Cardiac muscle cell (in vitro differentiated cells and primary cell): ENCODE measurements around the gene ARL6IP4. TPM values are rescaled to one million over a fixed set of nuclear protein-coding genes. Genes with fewer than 3 reads are reported as not detected.

Experiments
- DNase-seq, 2 donors: peaks; one replicate each; pipeline versions ENCODE4 v3.0.0 to v3.0.0-alpha.2; 2010 to 2017; ENCODE audit warnings: low read depth in 1 of 2, low spot score in 1 of 2
- H3K27ac ChIP-seq: fragments of 200-600 bp; sonication (generic); 2 replicates; pipeline ENCODE4 v1.5.1; 2016
- H3K27me3 ChIP-seq: fragments of 200-600 bp; sonication (generic); 2 replicates; pipeline ENCODE4 v1.6.0; 2016; ENCODE audit warnings: control low read depth
- H3K36me3 ChIP-seq: fragments of 200-600 bp; sonication (generic); 2 replicates; pipeline ENCODE4 v1.5.1; 2016; ENCODE audit warnings: control low read depth
- H3K4me1 ChIP-seq: fragments of 200-600 bp; sonication (generic); 2 replicates; pipeline ENCODE4 v1.8.1; 2017; ENCODE audit warnings: low read depth, mild to moderate bottlenecking, mixed run types
- H3K4me3 ChIP-seq: fragments of 200-600 bp; sonication (generic); 2 replicates; pipeline ENCODE4 v1.5.1; 2016; ENCODE audit warnings: mild to moderate bottlenecking
- H3K9me3 ChIP-seq: fragments of 200-600 bp; sonication (generic); 2 replicates; pipeline ENCODE4 v1.5.1; 2017; ENCODE audit warnings: low read depth, mild to moderate bottlenecking, control low read depth
- CTCF ChIP-seq: IDR thresholded peaks from 2 replicates; pipeline ENCODE4 v1.5.1; 2012; ENCODE audit warnings: low read depth, mild to moderate bottlenecking, low read length
- polyA plus RNA-seq: library from polyadenylated mRNA; unstranded; fragments of >200 nt; fragmentation: Nextera tagmentation; extraction: Ambion mirVana; gene quantifications from 2 replicates; pipeline ENCODE4 v1.2.1, GENCODE V29; 2016
- total RNA-seq: library from RNA; depleted of rRNA; stranded (reverse); fragments of >200 nt; gene quantifications from 2 replicates; pipeline ENCODE4 v1.2.3, GENCODE V29; 2016

The ARL6IP4 gene
- total and polyA plus RNA-seq, 2 experiments from 2014 or later = 253 to 323 TPM

- DNase-seq = no peak
- Histone ChIP-seq H3K27me3 (no peaks in the 10 kb centered on the region), H3K9me3 (no peaks in the 10 kb centered on the region), H3K27ac (peak overlapping the region; percentile 30), H3K4me1 (peaks cover 8% of the 10 kb centered on the region), H3K4me3 (no peak overlapping the region), H3K36me3 (no peaks in the 10 kb centered on the region)
- TF ChIP-seq CTCF = no peak
These were observed 5.1 kb downstream of the ARL6IP4 start for GRCh38 chr12:122985338-122986257.

- Histone ChIP-seq H3K4me1 (peaks cover 8% of the 10 kb centered on the region), H3K27ac (no peak overlapping the region), H3K27me3 (no peaks in the 10 kb centered on the region), H3K4me3 (no peak overlapping the region), H3K36me3 (no peaks in the 10 kb centered on the region), H3K9me3 (no peaks in the 10 kb centered on the region)
- TF ChIP-seq CTCF = no peak
- DNase-seq = no peak
These were observed 5.9 kb downstream of the ARL6IP4 start for GRCh38 chr12:122986258-122986871.

GRCh38 chr12:122987086-122987951, 6.8 kb downstream of the ARL6IP4 start:
- no peak overlapping the region for H3K27ac ChIP-seq
- H3K27me3 ChIP-seq = no peaks in the 10 kb centered on the region
- H3K4me1 ChIP-seq = no peaks in the 10 kb centered on the region
- DNase-seq = no peak
- no peak for TF ChIP-seq CTCF
- no peaks in the 10 kb centered on the region for H3K9me3 ChIP-seq
- no peaks in the 10 kb centered on the region for H3K36me3 ChIP-seq
- H3K4me3 ChIP-seq = no peak overlapping the region

- no peak overlapping the region for H3K4me3 ChIP-seq
- H3K36me3 ChIP-seq = no peaks in the 10 kb centered on the region
- DNase-seq = no peak
- H3K4me1 ChIP-seq = no peaks in the 10 kb centered on the region
- no peaks in the 10 kb centered on the region for H3K27me3 ChIP-seq
- no peaks in the 10 kb centered on the region for H3K9me3 ChIP-seq
- TF ChIP-seq CTCF = no peak
- no peak overlapping the region for H3K27ac ChIP-seq
These were observed 7.6 kb downstream of the ARL6IP4 start for GRCh38 chr12:122988036-122988435.

GRCh38 chr12:122988612-122989212, 8.2 kb downstream of the ARL6IP4 start:
- Histone ChIP-seq H3K9me3 (no peaks in the 10 kb centered on the region), H3K27me3 (no peaks in the 10 kb centered on the region), H3K4me1 (no peaks in the 10 kb centered on the region), H3K27ac (no peak overlapping the region), H3K4me3 (no peak overlapping the region), H3K36me3 (no peaks in the 10 kb centered on the region)
- no peak for DNase-seq
- no peak for TF ChIP-seq CTCF
